Mesendoderm (in vitro differentiated cells): ENCODE measurements around the gene QDPR.

Experiments used
- DNase-seq: peaks from one replicate; pipeline ENCODE4 v3.0.0; 2013
- H2AK5ac ChIP-seq: 2 replicates; pipeline ENCODE4 v1.6.1; 2013; ENCODE audit warnings: low read length, inconsistent platforms
- H2BK120ac ChIP-seq: 2 replicates; pipeline ENCODE4 v1.6.1; 2013; ENCODE audit warnings: low read depth, mild to moderate bottlenecking, low read length, moderate library complexity, mixed read lengths
- H2BK15ac ChIP-seq: replicated peaks from 2 replicates; pipeline ENCODE4 v1.6.1; 2013; ENCODE audit warnings: low read depth, mild to moderate bottlenecking, moderate library complexity
- H2BK5ac ChIP-seq: 2 replicates; pipeline ENCODE4 v1.6.1; 2013; ENCODE audit warnings: low read length, inconsistent platforms
- H3K18ac ChIP-seq: 2 replicates; pipeline ENCODE4 v1.6.1; 2013; ENCODE audit warnings: mild to moderate bottlenecking, low read length, mixed read lengths
- H3K23ac ChIP-seq: one replicate; pipeline ENCODE4 v1.6.1; 2013; ENCODE audit warnings: low read length
- H3K27ac ChIP-seq: 2 replicates; pipeline ENCODE4 v1.5.1; 2013; ENCODE audit warnings: low read depth, mild to moderate bottlenecking, inconsistent platforms, low read length, moderate library complexity
- H3K27me3 ChIP-seq: 2 replicates; pipeline ENCODE4 v1.6.1; 2013; ENCODE audit warnings: low read length, control low read depth, mild to moderate bottlenecking, inconsistent platforms; ENCODE audit not compliant: insufficient read depth, poor library complexity
- H3K36me3 ChIP-seq: 2 replicates; pipeline ENCODE4 v1.6.1; 2013; ENCODE audit warnings: low read length, inconsistent platforms; ENCODE audit not compliant: control insufficient read depth, insufficient read depth
- H3K4ac ChIP-seq: one replicate; pipeline ENCODE4 v1.6.1; 2013; ENCODE audit warnings: low read depth, mild to moderate bottlenecking, low read length, moderate library complexity
- H3K4me1 ChIP-seq: 2 replicates; pipeline ENCODE4 v1.6.1; 2013; ENCODE audit warnings: low read depth, low read length, inconsistent platforms; ENCODE audit not compliant: control insufficient read depth
- H3K4me2 ChIP-seq: 2 replicates; pipeline ENCODE4 v1.6.1; 2013; ENCODE audit warnings: low read length
- H3K4me3 ChIP-seq: 2 replicates; pipeline ENCODE4 v1.5.1; 2013; ENCODE audit warnings: mild to moderate bottlenecking, low read length
- H3K56ac ChIP-seq: one replicate; pipeline ENCODE4 v1.6.1; 2013; ENCODE audit warnings: low read length
- H3K79me1 ChIP-seq: 2 replicates; pipeline ENCODE4 v1.6.1; 2013; ENCODE audit warnings: low read length, inconsistent platforms
- H3K79me2 ChIP-seq: 2 replicates; pipeline ENCODE4 v1.6.1; 2013; ENCODE audit warnings: mild to moderate bottlenecking, low read length; ENCODE audit not compliant: control insufficient read depth, insufficient read depth
- H3K9ac ChIP-seq: 2 replicates; pipeline ENCODE4 v1.6.1; 2013; ENCODE audit warnings: low read length, inconsistent platforms
- H4K5ac ChIP-seq: one replicate; pipeline ENCODE4 v1.6.1; 2013; ENCODE audit warnings: low read length
- H4K8ac ChIP-seq: one replicate; pipeline ENCODE4 v1.6.1; 2013; ENCODE audit warnings: low read depth, mild to moderate bottlenecking, control low read depth, low read length, moderate library complexity
- WGBS: extraction: QIAGEN DNeasy Blood & Tissue Kit; methylation state at CpG from one replicate; pipeline ENCODE4 v1.1.7; 2013; ENCODE audit warnings: low lambda C conversion rate, missing lambda C conversion rate; ENCODE audit not compliant: insufficient coverage; ENCODE audit errors: extremely low coverage; 5-methylcytosine and 5-hydroxymethylcytosine counted together

Gene QDPR

DNA sequence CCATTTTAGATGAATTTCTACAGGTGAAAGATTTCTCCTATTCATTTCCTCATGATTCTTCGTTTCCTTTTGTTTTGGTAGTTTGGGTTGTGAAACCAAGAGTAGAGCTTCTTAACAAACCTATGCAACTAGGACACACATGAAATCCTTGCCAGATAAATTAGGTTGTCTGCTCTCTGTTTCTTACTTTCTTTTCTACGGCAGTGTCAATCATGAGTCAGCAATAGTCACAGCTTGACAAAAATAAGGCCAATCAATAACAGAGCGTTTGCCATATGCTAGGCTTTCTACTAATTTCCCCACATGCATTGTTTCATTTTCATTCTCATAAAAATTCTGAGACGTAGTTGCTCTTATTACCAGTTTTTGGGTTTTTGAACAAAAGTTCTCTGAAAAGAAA is 23.4 kb upstream of the QDPR start:
- no peaks in the 10 kb centered on the region for H3K4me1 ChIP-seq
- H4K8ac ChIP-seq: no peak overlapping the region
- H3K18ac ChIP-seq: no peak overlapping the region
- no peak overlapping the region for H2AK5ac ChIP-seq
- H2BK120ac ChIP-seq: no peak overlapping the region
- no peak overlapping the region for H3K4ac ChIP-seq
- H3K4me2 ChIP-seq: no peak overlapping the region
- H3K27ac ChIP-seq: no peak overlapping the region
- no peaks in the 10 kb centered on the region for H3K79me2 ChIP-seq
- no peaks in the 10 kb centered on the region for H3K36me3 ChIP-seq
- no peak overlapping the region for H3K9ac ChIP-seq
- no peak overlapping the region for H3K56ac ChIP-seq
- H3K4me3 ChIP-seq: no peak overlapping the region
- H3K79me1 ChIP-seq: no peaks in the 10 kb centered on the region
- H3K23ac ChIP-seq: no peak overlapping the region
- H2BK15ac ChIP-seq: no peak overlapping the region
- no peak overlapping the region for H4K5ac ChIP-seq
- H2BK5ac ChIP-seq: no peak overlapping the region
- WGBS: no CpG with 5 or more reads among the region's 4 CpGs
- no peak for DNase-seq
- no peaks in the 10 kb centered on the region for H3K27me3 ChIP-seq

DNA sequence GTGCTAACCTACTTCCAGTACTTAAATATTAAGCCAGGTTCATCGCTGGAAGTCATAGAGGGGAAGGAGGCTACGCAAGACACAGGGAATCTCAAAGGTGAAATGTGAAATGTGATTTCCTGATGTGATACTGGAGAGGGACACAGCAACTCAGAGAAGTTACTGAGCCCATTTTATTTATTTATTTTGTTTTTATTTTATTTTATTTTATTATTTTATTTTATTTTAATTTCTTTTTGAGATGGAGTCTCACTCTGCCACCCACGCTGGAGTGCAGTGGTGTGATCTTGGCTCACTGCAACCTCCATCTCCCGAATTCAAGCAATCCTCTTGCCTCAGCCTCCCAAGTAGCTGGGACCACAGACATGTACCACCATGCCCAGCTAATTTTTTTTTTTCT is 22.8 kb upstream of the QDPR start:
- no peak overlapping the region for H2BK120ac ChIP-seq
- no peak overlapping the region for H3K4me3 ChIP-seq
- no peak overlapping the region for H4K8ac ChIP-seq
- H3K36me3 ChIP-seq: no peaks in the 10 kb centered on the region
- no peaks in the 10 kb centered on the region for H3K79me2 ChIP-seq
- no peak overlapping the region for H3K56ac ChIP-seq
- no peaks in the 10 kb centered on the region for H3K27me3 ChIP-seq
- WGBS: no CpG with 5 or more reads among the region's 4 CpGs
- H3K27ac ChIP-seq: no peak overlapping the region
- H2BK5ac ChIP-seq: no peak overlapping the region
- no peak overlapping the region for H2BK15ac ChIP-seq
- H4K5ac ChIP-seq: no peak overlapping the region
- H3K4ac ChIP-seq: no peak overlapping the region
- H3K79me1 ChIP-seq: no peaks in the 10 kb centered on the region
- no peak overlapping the region for H2AK5ac ChIP-seq
- no peak overlapping the region for H3K9ac ChIP-seq
- no peak for DNase-seq
- H3K4me1 ChIP-seq: no peaks in the 10 kb centered on the region
- H3K18ac ChIP-seq: no peak overlapping the region
- no peak overlapping the region for H3K4me2 ChIP-seq
- no peak overlapping the region for H3K23ac ChIP-seq

DNA sequence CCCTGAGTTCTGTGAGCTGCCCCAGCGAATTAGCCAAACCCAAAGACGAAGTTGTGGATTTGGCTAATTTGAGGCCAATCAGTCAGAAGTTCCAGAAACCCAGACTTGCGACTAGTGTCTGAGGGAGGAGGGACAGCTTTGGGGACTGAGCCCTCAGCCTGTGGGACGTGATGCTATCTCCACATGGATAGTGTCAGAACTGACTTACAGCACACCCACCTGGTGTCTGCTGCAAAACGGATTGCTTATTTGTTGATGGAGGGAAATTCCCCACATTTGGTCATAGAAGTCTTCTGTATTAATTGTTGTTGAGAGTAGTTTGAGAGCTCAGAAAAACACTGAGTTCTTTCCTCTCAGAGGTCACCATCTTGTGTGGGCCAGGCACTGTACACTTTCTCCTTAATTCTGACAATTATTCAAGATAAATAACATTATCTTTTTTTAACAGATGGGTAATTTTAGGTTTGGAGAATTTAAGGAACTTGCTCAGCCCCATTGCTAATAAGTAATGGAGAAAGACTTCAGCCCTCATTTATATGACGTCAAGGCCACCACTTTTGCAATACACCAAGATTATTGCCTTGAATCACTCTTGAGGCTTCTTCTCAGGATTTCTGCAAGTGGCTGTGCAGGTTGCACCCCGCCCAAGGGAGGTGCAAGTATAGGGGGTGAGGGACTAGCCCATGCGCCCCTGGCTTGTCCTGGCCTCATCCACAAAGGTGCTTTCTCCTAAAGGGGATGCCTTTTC is 19.8 kb upstream of the QDPR start:
- Histone ChIP-seq H2AK5ac (no peak overlapping the region), H3K4me2 (no peak overlapping the region), H3K56ac (no peak overlapping the region), H3K4ac (no peak overlapping the region), H3K36me3 (no peaks in the 10 kb centered on the region), H3K9ac (no peak overlapping the region), H2BK120ac (no peak overlapping the region), H3K18ac (no peak overlapping the region), H2BK15ac (no peak overlapping the region), H3K79me2 (no peaks in the 10 kb centered on the region), H3K4me3 (no peak overlapping the region), H3K23ac (no peak overlapping the region), H3K27me3 (no peaks in the 10 kb centered on the region), H2BK5ac (no peak overlapping the region), H3K27ac (no peak overlapping the region), H4K5ac (no peak overlapping the region), H3K4me1 (no peaks in the 10 kb centered on the region), H4K8ac (no peak overlapping the region), H3K79me1 (no peaks in the 10 kb centered on the region)
- WGBS: no CpG with 5 or more reads among the region's 8 CpGs
- no peak for DNase-seq

DNA sequence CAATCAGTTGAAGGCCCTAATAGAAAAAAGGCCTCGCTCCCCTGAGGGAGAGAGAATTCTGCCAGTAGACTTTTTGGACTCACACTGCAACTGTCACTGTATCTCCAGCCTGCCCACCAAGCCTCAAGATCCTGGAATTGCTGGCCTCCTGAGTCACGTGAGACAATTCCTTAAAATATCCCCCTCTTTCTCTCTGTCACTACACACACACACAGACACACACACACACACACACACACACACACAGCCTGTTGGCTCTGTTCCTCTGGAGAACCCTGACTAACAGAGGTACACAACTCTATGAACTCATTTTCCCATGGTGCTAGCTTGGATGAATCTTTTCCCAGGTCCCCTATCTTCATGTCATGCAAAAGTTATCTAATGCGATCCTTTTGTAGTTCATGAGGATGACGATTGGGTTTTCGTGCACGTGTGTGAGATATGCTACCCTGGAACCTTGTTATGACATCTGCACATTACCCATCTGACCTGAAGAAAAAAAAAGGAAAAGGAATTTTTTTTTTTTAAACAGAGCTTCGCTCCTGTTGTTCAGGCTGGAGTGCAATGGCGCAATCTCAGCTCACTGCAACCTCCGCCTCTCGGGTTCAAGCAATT is 16.8 kb upstream of the QDPR start:
- H4K8ac ChIP-seq: no peak overlapping the region
- no peaks in the 10 kb centered on the region for H3K4me1 ChIP-seq
- no CpG with 5 or more reads among the region's 10 CpGs for WGBS
- H3K27me3 ChIP-seq: no peaks in the 10 kb centered on the region
- H3K27ac ChIP-seq: no peak overlapping the region
- no peak overlapping the region for H2BK120ac ChIP-seq
- H4K5ac ChIP-seq: no peak overlapping the region
- no peaks in the 10 kb centered on the region for H3K79me2 ChIP-seq
- no peak overlapping the region for H3K23ac ChIP-seq
- H3K36me3 ChIP-seq: no peaks in the 10 kb centered on the region
- H3K4me2 ChIP-seq: no peak overlapping the region
- H3K9ac ChIP-seq: no peak overlapping the region
- no peak overlapping the region for H3K4ac ChIP-seq
- H2BK5ac ChIP-seq: no peak overlapping the region
- H2BK15ac ChIP-seq: no peak overlapping the region
- no peak overlapping the region for H3K4me3 ChIP-seq
- no peak overlapping the region for H3K18ac ChIP-seq
- DNase-seq: no peak
- no peaks in the 10 kb centered on the region for H3K79me1 ChIP-seq
- H3K56ac ChIP-seq: no peak overlapping the region
- H2AK5ac ChIP-seq: no peak overlapping the region

DNA sequence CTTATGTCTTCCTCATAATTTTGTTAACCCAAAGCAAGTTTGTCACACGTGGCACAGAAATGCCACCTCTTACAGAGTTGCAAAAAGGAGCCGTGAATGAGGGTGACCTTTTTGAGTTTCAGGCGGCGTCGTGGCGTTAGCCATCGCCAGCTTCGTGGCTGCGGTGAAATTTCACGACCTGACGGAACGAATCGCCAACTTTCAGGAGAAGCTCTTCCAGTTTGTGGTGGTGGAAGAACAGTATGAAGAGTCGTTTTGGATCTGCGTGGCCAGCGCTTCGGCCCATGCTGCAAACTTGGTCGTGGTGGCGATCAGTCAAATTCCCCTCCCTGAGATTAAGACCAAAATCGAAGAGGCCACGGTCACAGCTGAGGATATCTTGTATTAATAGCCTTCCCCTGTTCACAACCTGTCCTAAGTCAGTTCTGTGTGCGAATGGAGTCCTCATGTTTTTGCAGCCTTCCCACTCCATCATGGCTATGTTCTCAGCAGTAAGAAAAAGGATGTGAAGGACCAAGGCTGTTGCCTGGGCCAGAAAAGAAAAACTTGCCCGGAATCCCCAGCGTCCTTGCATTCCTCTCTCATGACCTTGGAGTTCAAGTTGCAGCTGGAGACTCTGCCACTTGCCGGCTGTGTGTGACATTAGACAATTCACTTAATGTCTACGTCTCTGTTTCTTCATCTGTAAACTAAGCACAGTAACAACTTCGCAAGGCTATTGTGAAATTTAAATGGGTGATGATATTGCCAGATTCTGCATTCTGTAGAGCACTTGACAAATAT is 15.0 kb upstream of the QDPR start:
- Histone ChIP-seq H4K5ac (no peak overlapping the region), H3K56ac (no peak overlapping the region), H3K23ac (no peak overlapping the region), H3K18ac (no peak overlapping the region), H3K9ac (no peak overlapping the region), H3K4me2 (no peak overlapping the region), H2AK5ac (no peak overlapping the region), H3K36me3 (no peaks in the 10 kb centered on the region), H3K4me1 (no peaks in the 10 kb centered on the region), H2BK15ac (no peak overlapping the region), H3K79me1 (no peaks in the 10 kb centered on the region), H3K79me2 (no peaks in the 10 kb centered on the region), H3K4ac (no peak overlapping the region), H2BK120ac (no peak overlapping the region), H2BK5ac (no peak overlapping the region), H4K8ac (no peak overlapping the region), H3K4me3 (no peak overlapping the region), H3K27ac (no peak overlapping the region), H3K27me3 (no peaks in the 10 kb centered on the region)
- DNase-seq: no peak
- no CpG with 5 or more reads among the region's 27 CpGs for WGBS
